PC-9 (cell line): ENCODE measurements around the gene KRTAP10-3.
"Not testable (repeated sequence)": the region's sequence is repeated elsewhere in the genome, so short reads cannot be mapped to it uniquely, and the experiment has no call there.

Experiments
- EZH2 ChIP-seq: fragments of 200-600 bp; sonication (generic); IDR thresholded peaks from 2 replicates; pipeline ENCODE4 v1.8.0; 2017; ENCODE audit warnings: antibody characterized with exemption, low read depth
- TF ChIP-seq, protein P1 (sequence below): fragments of 200-600 bp; sonication (generic); conservative IDR thresholded peaks from 2 replicates; pipeline ENCODE4 v1.6.1; 2017; ENCODE audit warnings: mixed run types, antibody characterized with exemption, mild to moderate bottlenecking, moderate library complexity

DNA sequence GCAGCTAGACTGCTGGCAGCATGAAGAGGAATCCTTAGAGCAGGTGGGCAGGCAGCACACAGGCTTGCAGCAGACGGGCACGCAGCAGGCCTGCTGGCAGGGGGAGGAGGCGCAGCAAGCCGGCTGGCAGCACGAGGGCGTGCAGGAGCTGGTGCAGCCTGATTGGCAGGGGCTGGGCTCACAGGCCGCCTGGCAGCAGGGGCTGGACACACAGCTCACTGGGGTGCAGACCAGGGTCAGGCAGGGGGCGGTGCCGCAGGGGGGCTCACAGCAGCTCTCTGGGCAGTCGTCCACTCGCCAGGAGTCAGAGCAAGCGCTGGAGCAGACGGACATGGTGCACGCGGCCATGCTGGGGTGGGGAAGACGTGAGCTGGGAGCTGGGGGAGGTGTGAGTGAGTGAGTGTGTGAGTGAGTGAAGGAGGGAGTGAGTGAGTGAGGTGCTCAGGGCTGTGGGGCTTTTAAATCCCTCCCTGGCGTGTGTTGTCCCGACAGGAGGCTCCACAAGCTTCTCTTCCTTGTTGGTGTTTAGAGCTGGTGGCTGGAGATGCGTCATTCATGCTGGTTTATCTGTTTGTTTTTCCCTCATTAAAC is 21.7 kb upstream of the KRTAP10-3 start, which contains the start of gene KRTAP10-5:
- TF ChIP-seq, protein P1, sequence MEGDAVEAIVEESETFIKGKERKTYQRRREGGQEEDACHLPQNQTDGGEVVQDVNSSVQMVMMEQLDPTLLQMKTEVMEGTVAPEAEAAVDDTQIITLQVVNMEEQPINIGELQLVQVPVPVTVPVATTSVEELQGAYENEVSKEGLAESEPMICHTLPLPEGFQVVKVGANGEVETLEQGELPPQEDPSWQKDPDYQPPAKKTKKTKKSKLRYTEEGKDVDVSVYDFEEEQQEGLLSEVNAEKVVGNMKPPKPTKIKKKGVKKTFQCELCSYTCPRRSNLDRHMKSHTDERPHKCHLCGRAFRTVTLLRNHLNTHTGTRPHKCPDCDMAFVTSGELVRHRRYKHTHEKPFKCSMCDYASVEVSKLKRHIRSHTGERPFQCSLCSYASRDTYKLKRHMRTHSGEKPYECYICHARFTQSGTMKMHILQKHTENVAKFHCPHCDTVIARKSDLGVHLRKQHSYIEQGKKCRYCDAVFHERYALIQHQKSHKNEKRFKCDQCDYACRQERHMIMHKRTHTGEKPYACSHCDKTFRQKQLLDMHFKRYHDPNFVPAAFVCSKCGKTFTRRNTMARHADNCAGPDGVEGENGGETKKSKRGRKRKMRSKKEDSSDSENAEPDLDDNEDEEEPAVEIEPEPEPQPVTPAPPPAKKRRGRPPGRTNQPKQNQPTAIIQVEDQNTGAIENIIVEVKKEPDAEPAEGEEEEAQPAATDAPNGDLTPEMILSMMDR = not testable (repeated sequence)
- not testable (repeated sequence) for TF ChIP-seq EZH2
